ENCODE results near the gene ANKRD23. TPM values are rescaled to one million over a fixed set of nuclear protein-coding genes. Genes with fewer than 3 reads are reported as not detected.

ANKRD23 gene
- total and polyA plus RNA-seq, 2 of the 13 experiments (the other 11 are each of a cell fraction or from before 2014, with no cell fraction given) = 1.5 to 1.6 TPM

- no peak for TF ChIP-seq ZBTB40 (IDR thresholded peaks at IDR 0.05)
- TF ChIP-seq ZBTB40 (CRISPR knock-in tag; IDR thresholded peaks at IDR 0.05) = no peak
- TF ChIP-seq NFYB (CRISPR knock-in tag; IDR thresholded peaks at IDR 0.05) = no peak
- TF ChIP-seq JUN (CRISPR knock-in tag; IDR thresholded peaks at IDR 0.05) = no peak
- no peak for TF ChIP-seq FOXA3 (CRISPR knock-in tag; IDR thresholded peaks at IDR 0.05)
- TF ChIP-seq SNAI1 (CRISPR knock-in tag; IDR thresholded peaks at IDR 0.05; ENCODE audit: borderline replicate concordance) = no peak
- TF ChIP-seq SCMH1 (CRISPR knock-in tag; IDR thresholded peaks at IDR 0.05; ENCODE audit: borderline replicate concordance) = no peak
- TF ChIP-seq ZNF879 (CRISPR knock-in tag; IDR thresholded peaks at IDR 0.05) = no peak
- TF ChIP-seq SIN3A (IDR thresholded peaks at IDR 0.05; ENCODE audit: borderline replicate concordance, low read depth, low read length) = no peak
- TF ChIP-seq TGIF2 (CRISPR knock-in tag; IDR thresholded peaks at IDR 0.05) = 0 out of 2 replicates have a peak, but pooled peaks have one; percentile 17
- TF ChIP-seq ZNF234 (CRISPR knock-in tag; conservative IDR thresholded peaks at IDR 0.05) = 0 out of 2 replicates have a peak, but pooled peaks have one; percentile 17
- TF ChIP-seq ZNF224 (CRISPR knock-in tag; IDR thresholded peaks at IDR 0.05) = no peak
- no peak for TF ChIP-seq SMYD3 (CRISPR knock-in tag; IDR thresholded peaks at IDR 0.05)
- peak; percentile 64 for TF ChIP-seq MYPOP (CRISPR knock-in tag; IDR thresholded peaks at IDR 0.05)
- 0 out of 2 replicates have a peak, but pooled peaks have one; percentile 24 for TF ChIP-seq ZNF235 (CRISPR knock-in tag; IDR thresholded peaks at IDR 0.05; ENCODE audit: borderline replicate concordance)
- peak; percentile 29 for TF ChIP-seq ZFY (CRISPR knock-in tag; IDR thresholded peaks at IDR 0.05)
- peak; percentile 24; the same call in 1 of the 2 replicates for TF ChIP-seq ZNF160 (CRISPR knock-in tag; IDR thresholded peaks at IDR 0.05)
- TF ChIP-seq ZNF414 (CRISPR knock-in tag; IDR thresholded peaks at IDR 0.05) = no peak; the same call in 1 of the 2 replicates
- TF ChIP-seq ZNF644 (CRISPR knock-in tag; IDR thresholded peaks at IDR 0.05; ENCODE audit: low read depth) = no peak
- TF ChIP-seq ZNF451 (CRISPR knock-in tag; IDR thresholded peaks at IDR 0.05) = no peak
These were observed 25.5 kb upstream of the ANKRD23 start (continued) for GRCh38 chr2:96869281-96869821.

All from HepG2 (cell line).